ENCODE data around the gene MYBPHL. TPM values are rescaled to one million over a fixed set of nuclear protein-coding genes. Genes with fewer than 3 reads are reported as not detected.

MYBPHL gene
- total RNA-seq, 1 donor from 2014 or later: 3.6 TPM

DNA sequence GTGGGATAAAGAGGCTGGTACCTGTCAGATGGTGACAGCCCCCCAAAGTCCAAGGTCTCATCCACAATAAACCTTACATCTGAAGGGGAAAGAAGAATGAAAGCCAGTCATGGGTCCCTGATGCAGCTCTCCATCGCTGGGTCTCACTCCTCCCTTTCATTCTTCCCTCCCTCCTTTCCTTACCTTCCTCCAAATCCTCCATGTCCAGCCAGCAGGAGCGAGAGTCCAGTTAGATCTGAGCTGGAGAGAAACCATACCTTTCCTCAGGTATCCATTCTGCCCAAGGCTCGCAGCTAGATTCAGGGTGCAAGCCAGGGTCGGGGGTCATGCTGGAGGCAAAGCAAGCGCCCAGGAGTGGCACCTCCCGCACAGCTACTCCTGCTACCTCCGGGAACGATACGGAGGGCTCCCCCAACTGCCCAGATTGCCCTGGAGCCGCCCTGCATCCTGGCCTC, 24.3 kb downstream of the MYBPHL start:
- TF ChIP-seq, protein P1, sequence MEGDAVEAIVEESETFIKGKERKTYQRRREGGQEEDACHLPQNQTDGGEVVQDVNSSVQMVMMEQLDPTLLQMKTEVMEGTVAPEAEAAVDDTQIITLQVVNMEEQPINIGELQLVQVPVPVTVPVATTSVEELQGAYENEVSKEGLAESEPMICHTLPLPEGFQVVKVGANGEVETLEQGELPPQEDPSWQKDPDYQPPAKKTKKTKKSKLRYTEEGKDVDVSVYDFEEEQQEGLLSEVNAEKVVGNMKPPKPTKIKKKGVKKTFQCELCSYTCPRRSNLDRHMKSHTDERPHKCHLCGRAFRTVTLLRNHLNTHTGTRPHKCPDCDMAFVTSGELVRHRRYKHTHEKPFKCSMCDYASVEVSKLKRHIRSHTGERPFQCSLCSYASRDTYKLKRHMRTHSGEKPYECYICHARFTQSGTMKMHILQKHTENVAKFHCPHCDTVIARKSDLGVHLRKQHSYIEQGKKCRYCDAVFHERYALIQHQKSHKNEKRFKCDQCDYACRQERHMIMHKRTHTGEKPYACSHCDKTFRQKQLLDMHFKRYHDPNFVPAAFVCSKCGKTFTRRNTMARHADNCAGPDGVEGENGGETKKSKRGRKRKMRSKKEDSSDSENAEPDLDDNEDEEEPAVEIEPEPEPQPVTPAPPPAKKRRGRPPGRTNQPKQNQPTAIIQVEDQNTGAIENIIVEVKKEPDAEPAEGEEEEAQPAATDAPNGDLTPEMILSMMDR (IDR thresholded peaks at IDR 0.05): no peak
- Histone ChIP-seq H3K4me3 (peak overlapping the region; percentile 75), H3K9me3 (no peaks in the 10 kb centered on the region), H3K4me1 (peaks cover 23% of the 10 kb centered on the region), H3K36me3 (no peaks in the 10 kb centered on the region), H3K27me3 (no peaks in the 10 kb centered on the region), H3K27ac (peak overlapping the region; percentile 86)
- no peak for ATAC-seq
- DNase-seq: no peak
- intact Hi-C loops (cut with DNase I): loop anchor here (5.0 kb wide), 1 partner anchor 115 kb away; the partner anchor contains the start of gene SORT1

DNA sequence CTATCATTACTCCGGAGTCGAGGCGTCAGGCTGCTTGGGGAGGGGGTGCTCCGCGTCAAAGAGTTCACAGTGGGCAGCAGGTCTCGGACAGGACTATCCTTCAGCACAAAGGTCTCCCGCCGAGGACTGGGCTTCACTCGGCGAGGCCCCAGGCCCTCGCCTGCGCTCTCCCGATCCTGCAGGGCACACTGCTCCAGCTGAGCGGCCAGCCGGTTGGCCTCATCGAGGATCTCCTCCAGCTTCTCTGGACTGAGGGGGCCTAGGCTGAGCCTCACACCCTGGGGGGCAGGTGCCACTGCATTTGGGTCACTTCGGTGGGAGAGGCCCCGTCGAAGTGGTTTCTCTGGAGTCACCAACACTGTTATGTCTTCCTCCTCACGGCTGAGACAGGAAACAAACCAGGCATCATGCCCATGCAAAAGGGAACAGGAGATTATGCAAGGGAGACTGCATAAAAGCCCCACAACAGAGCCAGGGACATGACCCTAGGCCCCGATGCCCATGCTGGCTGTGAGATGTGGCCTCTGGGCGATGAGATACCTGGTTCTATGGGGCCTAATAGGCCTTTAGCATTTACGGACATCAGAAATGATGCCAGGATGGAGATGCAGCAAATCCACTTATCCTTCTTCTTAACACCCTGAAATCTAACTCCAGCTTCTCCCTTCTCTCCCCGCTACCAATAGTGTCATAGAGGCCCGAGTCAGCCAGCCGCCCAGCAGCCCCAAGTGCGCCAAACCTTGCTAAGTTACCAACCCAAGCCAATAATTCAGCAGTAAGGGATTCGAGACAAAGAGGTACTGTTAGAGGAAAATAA, 24.9 kb downstream of the MYBPHL start:
- TF ChIP-seq, protein P1 (IDR thresholded peaks at IDR 0.05): no peak
- Histone ChIP-seq H3K36me3 (no peaks in the 10 kb centered on the region), H3K27ac (peak overlapping the region; percentile 42), H3K27me3 (no peaks in the 10 kb centered on the region), H3K9me3 (no peaks in the 10 kb centered on the region), H3K4me1 (peaks cover 29% of the 10 kb centered on the region), H3K4me3 (peak overlapping the region; percentile 75)
- ATAC-seq (no peak), DNase-seq (no peak)
- intact Hi-C loops (cut with DNase I): loop anchor here (5.0 kb wide), 1 partner anchor 115 kb away; the partner anchor contains the start of gene SORT1

DNA sequence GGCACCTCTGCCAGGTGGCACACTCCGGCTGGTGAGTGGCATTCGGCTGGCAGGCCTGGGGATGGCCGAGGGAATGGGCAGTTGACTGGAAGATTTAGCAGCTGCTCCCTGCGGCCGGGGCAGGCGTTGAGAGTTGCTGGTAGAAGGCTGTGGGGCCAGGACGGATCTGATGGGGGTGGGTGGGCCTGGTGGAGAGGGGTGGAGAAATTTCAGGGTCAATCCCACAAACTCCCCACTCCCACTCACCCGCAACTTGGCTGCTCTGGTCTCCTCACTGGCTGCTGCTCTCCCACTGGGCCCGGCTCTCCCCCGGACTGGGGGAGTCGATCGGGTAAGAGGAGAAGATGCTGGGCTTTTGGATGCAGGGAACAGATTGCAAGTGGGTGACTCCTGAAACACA, 25.9 kb downstream of the MYBPHL start:
- Histone ChIP-seq H3K36me3 (no peaks in the 10 kb centered on the region), H3K9me3 (no peaks in the 10 kb centered on the region), H3K27ac (no peak overlapping the region), H3K4me3 (no peak overlapping the region), H3K4me1 (peaks cover 30% of the 10 kb centered on the region), H3K27me3 (no peaks in the 10 kb centered on the region)
- DNase-seq (peak; percentile 62), ATAC-seq (no peak)
- intact Hi-C loops (cut with DNase I): loop anchor here (5.0 kb wide), 1 partner anchor 116 kb away; the partner anchor contains the start of gene SORT1
- TF ChIP-seq, protein P1 (IDR thresholded peaks at IDR 0.05): no peak

DNA sequence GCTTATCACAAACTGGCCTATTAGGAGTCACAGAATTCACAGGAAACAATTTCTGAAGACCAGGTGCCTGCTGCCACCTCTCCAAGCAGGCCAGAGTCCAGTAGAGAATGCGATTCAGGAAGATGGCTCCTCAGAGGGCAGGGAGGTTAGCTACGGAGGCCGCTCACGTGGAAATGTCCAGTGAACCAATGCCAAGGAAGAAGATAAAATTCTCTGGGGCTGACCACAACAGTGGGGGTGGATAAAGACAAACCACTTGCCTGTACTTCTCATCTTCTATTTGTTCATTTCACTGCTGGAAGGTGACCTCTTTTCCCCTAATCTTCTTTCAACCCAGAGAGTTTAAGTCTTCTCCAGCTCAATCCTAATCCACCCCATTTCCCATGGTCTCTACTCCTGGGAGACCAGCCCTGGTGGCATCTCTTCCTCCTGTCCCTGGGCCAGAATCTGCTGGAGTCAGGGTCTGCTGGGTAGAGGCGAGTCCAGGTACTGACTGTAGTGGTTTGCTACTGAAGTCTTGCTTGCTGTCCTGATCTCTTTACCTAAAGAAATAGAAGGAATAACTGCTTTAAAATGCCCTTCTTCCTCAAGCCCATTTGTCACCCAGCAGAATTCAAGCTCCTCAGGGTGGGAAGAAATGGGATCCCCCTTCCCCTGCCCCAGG, 27.1 kb downstream of the MYBPHL start:
- intact Hi-C loops (cut with DNase I): loop anchor here (5.0 kb wide), 1 partner anchor 118 kb away; the partner anchor contains the start of gene SORT1
- Histone ChIP-seq H3K9me3 (no peaks in the 10 kb centered on the region), H3K4me1 (peaks cover 38% of the 10 kb centered on the region), H3K4me3 (no peak overlapping the region), H3K27me3 (no peaks in the 10 kb centered on the region), H3K36me3 (no peaks in the 10 kb centered on the region), H3K27ac (no peak overlapping the region)
- TF ChIP-seq, protein P1 (IDR thresholded peaks at IDR 0.05): no peak
- no peak for ATAC-seq
- DNase-seq: no peak

DNA sequence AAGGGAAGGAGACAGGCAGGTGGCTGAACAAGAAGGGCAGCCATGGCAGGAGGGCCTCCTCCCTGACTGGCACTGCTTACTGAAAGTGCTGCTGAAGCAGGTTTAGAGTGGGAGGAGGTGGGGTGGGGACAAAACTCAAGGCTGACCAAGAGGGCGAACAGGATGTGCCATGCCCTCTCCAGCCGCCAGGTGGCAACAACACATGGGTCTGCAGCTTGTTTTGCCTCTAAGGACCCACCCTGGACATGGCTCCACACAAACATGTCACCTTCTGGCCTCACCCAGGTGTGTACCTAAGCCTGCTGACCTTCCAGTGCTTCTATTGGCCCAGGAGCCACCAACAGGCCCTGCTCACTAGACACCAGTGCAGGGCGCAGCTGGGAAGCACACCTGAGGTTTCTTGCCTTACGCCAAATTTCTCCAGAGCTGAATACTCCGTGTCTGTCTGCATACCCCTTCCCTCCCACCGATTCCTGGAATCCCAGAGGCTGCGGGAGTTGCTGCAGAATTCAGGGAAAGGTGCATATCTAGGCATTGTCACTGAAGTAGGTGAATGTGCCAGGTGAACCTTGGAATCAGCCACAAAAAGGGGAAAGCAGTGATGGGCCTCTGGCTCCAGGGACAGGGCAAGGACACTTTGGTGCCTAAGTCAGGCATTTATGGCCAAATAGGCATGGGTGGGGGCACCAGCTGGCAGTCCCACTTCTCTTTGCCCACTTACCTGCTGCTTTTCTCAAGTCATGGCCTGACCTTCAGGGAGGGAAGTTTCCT, 29.2 kb downstream of the MYBPHL start:
- H3K27ac ChIP-seq: peak overlapping the region; percentile 49
- no peaks in the 10 kb centered on the region for H3K9me3 ChIP-seq
- peaks cover 30% of the 10 kb centered on the region for H3K4me1 ChIP-seq
- H3K27me3 ChIP-seq: no peaks in the 10 kb centered on the region
- peak; percentile 87 for ATAC-seq
- TF ChIP-seq, protein P1 (IDR thresholded peaks at IDR 0.05): peak; percentile 94
- H3K36me3 ChIP-seq: no peaks in the 10 kb centered on the region
- intact Hi-C loops (cut with DNase I): no loop called here
- no peak overlapping the region for H3K4me3 ChIP-seq
- DNase-seq: peak; percentile 93
